ENCODE data around the gene CEP72. TPM values are rescaled to one million over a fixed set of nuclear protein-coding genes. Genes with fewer than 3 reads are reported as not detected.

Gene CEP72
- total RNA-seq, 1 experiment from 2014 or later: 24.8 TPM

GRCh38 chr5:571791-572190, 40.3 kb upstream of the CEP72 start:
- Histone ChIP-seq H3K23me2 (ENCODE audit: insufficient read length, low read depth, low read length, poor library complexity, severe bottlenecking) (no peaks in the 10 kb centered on the region), H3K4me2 (ENCODE audit: insufficient read depth, insufficient read length, low read length) (no peak overlapping the region), H3K14ac (ENCODE audit: insufficient read depth, low read length) (no peak overlapping the region), H3K18ac (ENCODE audit: insufficient read length, low read depth, low read length) (no peak overlapping the region), H3K4ac (ENCODE audit: low read depth, low read length) (no peak overlapping the region), H2BK12ac (ENCODE audit: insufficient read length, low read depth, low read length) (no peak overlapping the region), H4K20me1 (ENCODE audit: control insufficient read depth, insufficient read depth, insufficient read length) (no peaks in the 10 kb centered on the region), H3K9ac (ENCODE audit: extremely low read depth, insufficient read length, low read length) (no peak overlapping the region), H3K27me3 (ENCODE audit: insufficient read depth, low read length) (peaks cover 2% of the 10 kb centered on the region; the same call in 1 of the 2 replicates), H3T11ph (ENCODE audit: low read length) (no peak overlapping the region), H3K9me3 (ENCODE audit: control insufficient read depth, low read depth, low read length) (peaks cover 4% of the 10 kb centered on the region), H3K56ac (ENCODE audit: insufficient read length, low read depth, low read length) (no peak overlapping the region), H4K91ac (ENCODE audit: insufficient read length, low read depth, low read length) (no peak overlapping the region), H4K5ac (ENCODE audit: insufficient read length, low read depth, low read length) (no peak overlapping the region), H3K4me1 (ENCODE audit: insufficient read depth, low read length) (no peaks in the 10 kb centered on the region), H2AK5ac (ENCODE audit: insufficient read length, low read length) (no peak overlapping the region), H4K8ac (replicated peaks; ENCODE audit: insufficient read length, low read depth, low read length) (no peak overlapping the region), H2BK120ac (ENCODE audit: low read depth, low read length, poor library complexity, severe bottlenecking) (no peak overlapping the region), H3K79me2 (ENCODE audit: insufficient read depth, low read length) (no peaks in the 10 kb centered on the region), H2BK5ac (ENCODE audit: insufficient read length, low read length) (no peak overlapping the region), H3K79me1 (ENCODE audit: insufficient read depth, low read depth, low read length, poor library complexity, severe bottlenecking) (no peaks in the 10 kb centered on the region), H2BK15ac (ENCODE audit: low read depth, low read length) (no peak overlapping the region), H3K23ac (ENCODE audit: insufficient read length, low read depth, low read length) (no peak overlapping the region), H2AFZ (ENCODE audit: low read length) (no peak overlapping the region), H3K27ac (ENCODE audit: insufficient read length, low read depth, low read length) (no peak overlapping the region), H2BK20ac (ENCODE audit: low read depth, low read length, poor library complexity, severe bottlenecking) (no peak overlapping the region)
- peaks cover 47% of the 10 kb centered on the region for H3K27me3 Mint-ChIP-seq (ENCODE audit: low read depth)
- DNase-seq: no peak
- H3K4me3 Mint-ChIP-seq: no peak overlapping the region
- TF ChIP-seq, protein P1, sequence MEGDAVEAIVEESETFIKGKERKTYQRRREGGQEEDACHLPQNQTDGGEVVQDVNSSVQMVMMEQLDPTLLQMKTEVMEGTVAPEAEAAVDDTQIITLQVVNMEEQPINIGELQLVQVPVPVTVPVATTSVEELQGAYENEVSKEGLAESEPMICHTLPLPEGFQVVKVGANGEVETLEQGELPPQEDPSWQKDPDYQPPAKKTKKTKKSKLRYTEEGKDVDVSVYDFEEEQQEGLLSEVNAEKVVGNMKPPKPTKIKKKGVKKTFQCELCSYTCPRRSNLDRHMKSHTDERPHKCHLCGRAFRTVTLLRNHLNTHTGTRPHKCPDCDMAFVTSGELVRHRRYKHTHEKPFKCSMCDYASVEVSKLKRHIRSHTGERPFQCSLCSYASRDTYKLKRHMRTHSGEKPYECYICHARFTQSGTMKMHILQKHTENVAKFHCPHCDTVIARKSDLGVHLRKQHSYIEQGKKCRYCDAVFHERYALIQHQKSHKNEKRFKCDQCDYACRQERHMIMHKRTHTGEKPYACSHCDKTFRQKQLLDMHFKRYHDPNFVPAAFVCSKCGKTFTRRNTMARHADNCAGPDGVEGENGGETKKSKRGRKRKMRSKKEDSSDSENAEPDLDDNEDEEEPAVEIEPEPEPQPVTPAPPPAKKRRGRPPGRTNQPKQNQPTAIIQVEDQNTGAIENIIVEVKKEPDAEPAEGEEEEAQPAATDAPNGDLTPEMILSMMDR (conservative IDR thresholded peaks at IDR 0.05): no peak
- H3K27ac Mint-ChIP-seq: no peak overlapping the region
- H3K9me3 Mint-ChIP-seq: peaks cover 10 to 15% of the 10 kb centered on the region in 2 experiments
- peaks cover 0 to 6% (median 0%) of the 10 kb centered on the region in 3 experiments; a peak in 2 of 7 replicates for H3K36me3 Mint-ChIP-seq (ENCODE audit: insufficient read depth in 1 of 3, low read depth in 3 of 3)
- peaks cover 4 to 12% of the 10 kb centered on the region in 2 experiments for H3K4me1 Mint-ChIP-seq
- WGBS (ENCODE audit: extremely low coverage, insufficient read length, low lambda C conversion rate): no CpG with 5 or more reads among the region's 13 CpGs

Data from H9 (cell line).